C4-2B (cell line): ENCODE results near the gene XPO4.

Experiments
- CTCF ChIP-seq: fragments of 450-650 bp; conservative IDR thresholded peaks from 2 replicates; pipeline ENCODE4 v1.5.1; 2017; ENCODE audit warnings: mild to moderate bottlenecking
- ZFX ChIP-seq: fragments of 450-650 bp; IDR thresholded peaks from 2 replicates; pipeline ENCODE4 v1.6.1; 2017

- no peak for TF ChIP-seq CTCF
- no peak for TF ChIP-seq ZFX
These were observed 75.5 kb downstream of the XPO4 start for GRCh38 chr13:20826843-20827560.
